ENCODE measurements around the gene GALNT14. TPM values are rescaled to one million over a fixed set of nuclear protein-coding genes. Genes with fewer than 3 reads are reported as not detected.

Gene GALNT14
- total and polyA plus RNA-seq, 10 of the 15 experiments (the other 5 are each of a cell fraction or from before 2014, with no cell fraction given) = 3.7 to 17.8 (median 6.0) TPM

GRCh38 chr2:30871980-30872789, 266.1 kb downstream of the GALNT14 start:
- SMC1A ChIA-PET (ENCODE audit: uncharacterized antibody, unreplicated experiment) = interaction anchor here (1.5 kb wide), 1 partner anchor 9 kb away, joined by 5 read pairs; no protein-coding TSS in a partner anchor
- Histone ChIP-seq H3K79me2 (ENCODE audit: control insufficient read depth, insufficient read depth, low read length) (no peaks in the 10 kb centered on the region), H3K9ac (ENCODE audit: control insufficient read depth, insufficient read depth, low read length) (no peak overlapping the region), H3K4me2 (ENCODE audit: control insufficient read depth, insufficient read depth) (no peak overlapping the region), H3K27me3 (replicated peaks in 1 of 2; ENCODE audit: control insufficient read depth in 2 of 2, insufficient read depth in 2 of 2, low read length in 1 of 2) (no peaks in the 10 kb centered on the region), H3K9me3 (replicated peaks; ENCODE audit: control insufficient read depth, insufficient read depth, low read length) (no peaks in the 10 kb centered on the region; the same call in 2 of the 3 replicates), H4K20me1 (ENCODE audit: control insufficient read depth, insufficient read depth) (no peaks in the 10 kb centered on the region), H3K27ac (ENCODE audit: control insufficient read depth, insufficient read depth) (no peak overlapping the region), H2AFZ (ENCODE audit: control insufficient read depth, low read depth, low read length) (no peak overlapping the region), H3K4me1 (ENCODE audit: control insufficient read depth, insufficient read depth, low read length) (no peaks in the 10 kb centered on the region; the same call in 1 of the 2 replicates), H3K4me3 (no peak overlapping the region), H3K36me3 (ENCODE audit: control insufficient read depth in 2 of 2, insufficient read depth in 2 of 2, low read length in 1 of 2) (no peaks in the 10 kb centered on the region)
- RAD21 ChIA-PET (ENCODE audit: unreplicated experiment) = interaction anchor here (2.0 kb wide), 1 partner anchor 10 kb away, joined by 5 read pairs; no protein-coding TSS in a partner anchor
- in situ Hi-C loops (cut with MboI) = no loop called here
- intact Hi-C loops (cut with micrococcal nuclease; ENCODE audit: unreplicated experiment) = no loop called here
- 30% methylated on average over 6 of the region's 6 CpGs for WGBS (ENCODE audit: insufficient coverage, insufficient replicate concordance, low lambda C conversion rate, missing lambda C conversion rate)
- DNase-seq (ENCODE audit: low read depth, low spot score) = no peak
- no peak for TF ChIP-seq IRF5 (IDR thresholded peaks at IDR 0.05; ENCODE audit: borderline replicate concordance)
- no peak for TF ChIP-seq SMAD1 (IDR thresholded peaks at IDR 0.05; ENCODE audit: low read depth, partially characterized antibody)
- no peak for TF ChIP-seq POU2F2 (IDR thresholded peaks at IDR 0.05; ENCODE audit: borderline replicate concordance, low read depth, low read length)
- no peak for TF ChIP-seq ESRRA (IDR thresholded peaks at IDR 0.05; ENCODE audit: low read length)
- no peak for TF ChIP-seq YBX1 (IDR thresholded peaks at IDR 0.05)
- no peak for TF ChIP-seq ZNF217 (IDR thresholded peaks at IDR 0.05)
- no peak for TF ChIP-seq SMARCA5 (IDR thresholded peaks at IDR 0.05)
- no peak for TF ChIP-seq MYB (IDR thresholded peaks at IDR 0.05; ENCODE audit: borderline replicate concordance, low read depth, low read length)
- no peak for TF ChIP-seq SIX5 (IDR thresholded peaks at IDR 0.05; ENCODE audit: low read depth, low read length, severe bottlenecking)
- TF ChIP-seq ATF7 (IDR thresholded peaks at IDR 0.05; ENCODE audit: low read depth) = no peak
- no peak for TF ChIP-seq HDAC6 (IDR thresholded peaks at IDR 0.05; ENCODE audit: unreplicated experiment)
- TF ChIP-seq FOXK2 (IDR thresholded peaks at IDR 0.05) = no peak
- no peak for TF ChIP-seq SPI1 (IDR thresholded peaks at IDR 0.05; ENCODE audit: borderline replicate concordance, insufficient read depth, low read depth, low read length)
- TF ChIP-seq ZBTB33 (IDR thresholded peaks at IDR 0.05) = no peak
- no peak for TF ChIP-seq TCF3 (IDR thresholded peaks at IDR 0.05; ENCODE audit: borderline replicate concordance, insufficient read depth, low read depth, low read length)
- TF ChIP-seq IKZF2 (IDR thresholded peaks at IDR 0.05) = no peak
- POLR2A ChIA-PET = no interaction called here
- CTCF ChIA-PET = interaction anchor here (0.8 to 1.9 kb wide), 4 partner anchors 9 to 161 kb away, joined by 3 to 12 read pairs (median 4); no protein-coding TSS in a partner anchor
- no peak for ATAC-seq
- FAIRE-seq = no peak
- no TSS peak for BruUV-seq (replicated peaks)
